SU-DHL-6 (cell line): ENCODE data around the gene ALX4.

ENCODE experiments used
- H2AFZ ChIP-seq: fragments of 200-600 bp; sonication (generic); 2 replicates; pipeline ENCODE4 v1.6.1; 2014; ENCODE audit warnings: low read depth, mild to moderate bottlenecking, moderate library complexity, mixed read lengths, antibody characterized with exemption, low read length; ENCODE audit not compliant: severe bottlenecking
- H3F3A ChIP-seq: fragments of 200-600 bp; shearing (Covaris generic); 2 replicates; pipeline ENCODE4 v1.6.0; 2016; ENCODE audit warnings: antibody characterized with exemption, mild to moderate bottlenecking; ENCODE audit not compliant: insufficient read depth
- H3K27ac ChIP-seq: fragments of 200-600 bp; sonication (generic); 2 replicates; pipeline ENCODE4 v1.5.1; 2016; ENCODE audit warnings: low read depth, mild to moderate bottlenecking, low read length, moderate library complexity, mixed read lengths
- H3K27me3 ChIP-seq: fragments of 200-600 bp; sonication (generic), shearing (Covaris generic); 2 replicates; pipeline ENCODE4 v1.6.0; 2014; ENCODE audit warnings: mild to moderate bottlenecking, low read length
- H3K36me3 ChIP-seq: fragments of 200-600 bp; sonication (generic); 2 replicates; pipeline ENCODE4 v1.6.1; 2014; ENCODE audit warnings: mild to moderate bottlenecking, low read length, mixed read lengths
- H3K4me2 ChIP-seq: fragments of 300-600, 200-600 bp; shearing (Covaris generic), sonication (generic); 2 replicates; pipeline ENCODE4 v1.6.0; 2014; ENCODE audit warnings: low read length, low read depth, mild to moderate bottlenecking; ENCODE audit not compliant: poor library complexity, severe bottlenecking
- H3K4me3 ChIP-seq: fragments of 200-600 bp; sonication (generic); 2 replicates; pipeline ENCODE4 v1.5.1; 2014; ENCODE audit warnings: antibody characterized with exemption, low read length, mild to moderate bottlenecking, mixed read lengths; ENCODE audit not compliant: insufficient read depth, poor library complexity, severe bottlenecking
- H3K79me2 ChIP-seq: fragments of 200-600 bp; sonication (generic); 2 replicates; pipeline ENCODE4 v1.6.1; 2014; ENCODE audit warnings: mild to moderate bottlenecking, low read length, moderate library complexity; ENCODE audit not compliant: insufficient read depth
- H3K9ac ChIP-seq: fragments of 200-600 bp; sonication (generic); 2 replicates; pipeline ENCODE4 v1.7.0; 2014; ENCODE audit warnings: mild to moderate bottlenecking, low read length
- H3K9me2 ChIP-seq: fragments of 200-600 bp; sonication (generic); replicated peaks from 2 replicates; pipeline ENCODE4 v1.6.1; 2014; ENCODE audit warnings: low read length; ENCODE audit not compliant: insufficient read depth
- H3K9me3 ChIP-seq: fragments of 200-600 bp; sonication (generic); 2 replicates; pipeline ENCODE4 v1.6.1; 2014; ENCODE audit warnings: low read length, mixed read lengths; ENCODE audit not compliant: insufficient read depth
- H4K20me1 ChIP-seq: fragments of 200-600 bp; sonication (generic); 2 replicates; pipeline ENCODE4 v1.6.1; 2014; ENCODE audit warnings: low read depth, mild to moderate bottlenecking, antibody characterized with exemption, low read length, moderate library complexity, mixed read lengths
- EZH2phosphoT487 ChIP-seq: fragments of 200-600 bp; sonication (generic), shearing (Covaris generic); conservative IDR thresholded peaks from 2 replicates; pipeline ENCODE4 v1.6.1; 2018; ENCODE audit warnings: mild to moderate bottlenecking, antibody characterized with exemption, low read length, moderate library complexity, mixed read lengths
- TF ChIP-seq, protein P1 (sequence below): fragments of 200-600 bp; sonication (generic); IDR thresholded peaks from one replicate; pipeline ENCODE4 v1.5.1; 2017; ENCODE audit warnings: antibody characterized with exemption, mild to moderate bottlenecking, low read length, moderate library complexity; ENCODE audit not compliant: insufficient read depth, poor library complexity, severe bottlenecking

The ALX4 gene

DNA sequence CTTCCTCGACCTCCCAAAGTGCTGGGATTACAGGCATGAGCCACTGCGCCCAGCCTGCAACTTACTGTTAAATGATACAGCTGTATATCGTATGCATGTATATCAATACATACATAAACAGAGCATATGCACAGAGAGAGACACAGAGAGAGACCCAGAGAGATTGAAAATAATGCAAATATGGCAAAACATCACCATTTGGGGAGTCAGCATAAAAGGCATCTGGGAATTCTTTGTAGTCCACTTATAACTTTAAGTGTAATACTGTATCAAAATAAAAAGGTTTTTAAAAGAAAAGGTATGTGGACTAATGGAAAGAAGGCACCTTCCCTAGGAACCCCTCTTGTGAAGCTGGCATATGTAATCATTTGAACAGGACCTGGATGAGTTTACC lies 21.8 kb downstream of the ALX4 start:
- H3K27me3 ChIP-seq: no peaks in the 10 kb centered on the region
- no peaks in the 10 kb centered on the region for H4K20me1 ChIP-seq

DNA sequence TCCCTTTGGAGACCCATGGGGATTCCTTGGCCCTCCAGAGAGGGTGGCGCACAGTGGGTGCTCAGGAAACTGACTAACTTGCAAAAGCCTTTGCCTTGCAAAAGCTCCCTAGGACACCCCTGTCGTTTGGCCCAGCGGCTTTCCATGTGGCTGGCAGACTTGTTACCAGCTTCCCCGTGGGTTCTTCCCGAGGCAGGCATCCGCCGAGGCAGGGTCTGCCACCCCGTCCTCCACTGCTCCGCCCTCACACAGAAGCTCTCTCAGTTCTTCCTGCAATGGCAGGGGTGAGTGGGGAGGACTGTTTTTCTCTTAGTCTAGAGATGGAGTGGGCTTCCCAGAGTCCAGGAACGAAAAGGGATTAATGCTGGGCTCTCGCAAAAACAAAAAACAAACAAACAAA lies 23.0 kb downstream of the ALX4 start:
- H3K9me2 ChIP-seq: no peaks in the 10 kb centered on the region
- no peak overlapping the region for H3K27ac ChIP-seq
- H3K79me2 ChIP-seq: no peaks in the 10 kb centered on the region
- H3K9ac ChIP-seq: no peak overlapping the region
- H3K4me3 ChIP-seq: no peak overlapping the region
- H2AFZ ChIP-seq: no peak overlapping the region
- H3K4me2 ChIP-seq: no peak overlapping the region
- no peak for TF ChIP-seq EZH2phosphoT487
- TF ChIP-seq, protein P1, sequence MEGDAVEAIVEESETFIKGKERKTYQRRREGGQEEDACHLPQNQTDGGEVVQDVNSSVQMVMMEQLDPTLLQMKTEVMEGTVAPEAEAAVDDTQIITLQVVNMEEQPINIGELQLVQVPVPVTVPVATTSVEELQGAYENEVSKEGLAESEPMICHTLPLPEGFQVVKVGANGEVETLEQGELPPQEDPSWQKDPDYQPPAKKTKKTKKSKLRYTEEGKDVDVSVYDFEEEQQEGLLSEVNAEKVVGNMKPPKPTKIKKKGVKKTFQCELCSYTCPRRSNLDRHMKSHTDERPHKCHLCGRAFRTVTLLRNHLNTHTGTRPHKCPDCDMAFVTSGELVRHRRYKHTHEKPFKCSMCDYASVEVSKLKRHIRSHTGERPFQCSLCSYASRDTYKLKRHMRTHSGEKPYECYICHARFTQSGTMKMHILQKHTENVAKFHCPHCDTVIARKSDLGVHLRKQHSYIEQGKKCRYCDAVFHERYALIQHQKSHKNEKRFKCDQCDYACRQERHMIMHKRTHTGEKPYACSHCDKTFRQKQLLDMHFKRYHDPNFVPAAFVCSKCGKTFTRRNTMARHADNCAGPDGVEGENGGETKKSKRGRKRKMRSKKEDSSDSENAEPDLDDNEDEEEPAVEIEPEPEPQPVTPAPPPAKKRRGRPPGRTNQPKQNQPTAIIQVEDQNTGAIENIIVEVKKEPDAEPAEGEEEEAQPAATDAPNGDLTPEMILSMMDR: no peak
- H3K9me3 ChIP-seq: no peaks in the 10 kb centered on the region
- H4K20me1 ChIP-seq: no peaks in the 10 kb centered on the region
- H3K27me3 ChIP-seq: no peaks in the 10 kb centered on the region
- H3F3A ChIP-seq: no peaks in the 10 kb centered on the region
- H3K36me3 ChIP-seq: no peaks in the 10 kb centered on the region

More for the DNA sequence above, 21.8 kb downstream of the ALX4 start:
- no peaks in the 10 kb centered on the region for H3K9me2 ChIP-seq
- no peak overlapping the region for H3K4me3 ChIP-seq
- TF ChIP-seq EZH2phosphoT487: no peak
- TF ChIP-seq, protein P1: no peak
- H3F3A ChIP-seq: no peaks in the 10 kb centered on the region
- no peak overlapping the region for H3K27ac ChIP-seq
- H3K9ac ChIP-seq: no peak overlapping the region
- H3K79me2 ChIP-seq: no peaks in the 10 kb centered on the region
- no peak overlapping the region for H2AFZ ChIP-seq
- no peaks in the 10 kb centered on the region for H3K36me3 ChIP-seq
- H3K9me3 ChIP-seq: no peaks in the 10 kb centered on the region
- no peak overlapping the region for H3K4me2 ChIP-seq

DNA sequence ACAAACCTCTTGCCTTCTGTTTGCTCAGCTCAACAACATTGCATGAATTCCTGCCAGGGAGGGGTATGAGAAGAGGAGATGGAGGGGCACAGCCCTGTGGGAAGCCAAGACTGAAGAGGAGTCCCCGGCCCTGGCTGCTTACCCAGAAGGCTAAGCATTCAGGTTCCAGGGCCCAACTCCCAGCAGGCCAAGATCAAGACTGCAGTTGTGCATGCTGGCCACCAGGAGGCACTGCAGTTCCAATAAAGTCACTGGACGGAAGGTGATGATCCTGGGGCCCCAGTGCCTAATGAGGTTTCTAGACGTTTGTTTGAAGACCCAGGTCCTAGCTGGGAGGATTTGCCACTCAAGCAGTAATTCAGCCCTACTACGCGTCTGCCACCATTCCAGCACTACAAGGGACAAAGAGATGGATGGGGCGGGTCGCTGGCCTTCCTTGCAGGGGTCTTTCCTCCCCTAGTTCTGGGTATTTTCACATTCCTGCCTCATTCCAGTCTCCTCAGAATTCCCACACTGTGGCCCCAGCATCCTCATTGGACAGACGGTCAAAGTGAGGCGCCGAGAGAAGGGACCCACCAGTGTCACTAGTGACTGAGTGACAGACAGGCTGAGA lies 23.6 kb downstream of the ALX4 start:
- Histone ChIP-seq H3F3A (no peaks in the 10 kb centered on the region), H2AFZ (no peak overlapping the region), H4K20me1 (no peaks in the 10 kb centered on the region), H3K9ac (no peak overlapping the region), H3K4me3 (no peak overlapping the region), H3K36me3 (no peaks in the 10 kb centered on the region), H3K27ac (no peak overlapping the region), H3K9me2 (no peaks in the 10 kb centered on the region), H3K4me2 (no peak overlapping the region), H3K79me2 (no peaks in the 10 kb centered on the region), H3K9me3 (no peaks in the 10 kb centered on the region), H3K27me3 (no peaks in the 10 kb centered on the region)
- no peak for TF ChIP-seq EZH2phosphoT487
- TF ChIP-seq, protein P1: peak; percentile 85
